ENCODE measurements around the gene PDZK1IP1.
A peak's percentile ranks its signal among the peaks of the same experiment; 100 is the strongest.

Gene PDZK1IP1

DNA sequence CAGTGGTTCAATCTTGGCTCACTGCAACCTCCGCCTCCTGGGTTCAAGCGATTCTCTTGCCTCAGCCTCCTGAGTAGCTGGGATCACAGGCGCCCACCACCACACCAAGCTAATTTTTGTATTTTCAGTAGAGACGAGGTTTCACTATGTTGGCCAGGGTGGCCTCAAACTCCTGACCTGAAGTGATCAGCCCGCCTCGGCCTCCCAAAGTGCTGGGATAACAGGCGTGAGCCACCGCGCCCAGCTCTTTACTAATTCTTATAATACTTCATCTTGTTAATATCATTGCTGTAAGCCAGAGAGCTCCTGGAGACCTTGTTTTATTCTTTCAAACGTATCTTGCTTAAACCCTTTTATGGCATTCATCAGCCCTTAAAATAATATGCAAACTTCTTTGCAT lies 3.7 kb upstream of the PDZK1IP1 start:
- DNase-seq = peak; percentile 42

DNA sequence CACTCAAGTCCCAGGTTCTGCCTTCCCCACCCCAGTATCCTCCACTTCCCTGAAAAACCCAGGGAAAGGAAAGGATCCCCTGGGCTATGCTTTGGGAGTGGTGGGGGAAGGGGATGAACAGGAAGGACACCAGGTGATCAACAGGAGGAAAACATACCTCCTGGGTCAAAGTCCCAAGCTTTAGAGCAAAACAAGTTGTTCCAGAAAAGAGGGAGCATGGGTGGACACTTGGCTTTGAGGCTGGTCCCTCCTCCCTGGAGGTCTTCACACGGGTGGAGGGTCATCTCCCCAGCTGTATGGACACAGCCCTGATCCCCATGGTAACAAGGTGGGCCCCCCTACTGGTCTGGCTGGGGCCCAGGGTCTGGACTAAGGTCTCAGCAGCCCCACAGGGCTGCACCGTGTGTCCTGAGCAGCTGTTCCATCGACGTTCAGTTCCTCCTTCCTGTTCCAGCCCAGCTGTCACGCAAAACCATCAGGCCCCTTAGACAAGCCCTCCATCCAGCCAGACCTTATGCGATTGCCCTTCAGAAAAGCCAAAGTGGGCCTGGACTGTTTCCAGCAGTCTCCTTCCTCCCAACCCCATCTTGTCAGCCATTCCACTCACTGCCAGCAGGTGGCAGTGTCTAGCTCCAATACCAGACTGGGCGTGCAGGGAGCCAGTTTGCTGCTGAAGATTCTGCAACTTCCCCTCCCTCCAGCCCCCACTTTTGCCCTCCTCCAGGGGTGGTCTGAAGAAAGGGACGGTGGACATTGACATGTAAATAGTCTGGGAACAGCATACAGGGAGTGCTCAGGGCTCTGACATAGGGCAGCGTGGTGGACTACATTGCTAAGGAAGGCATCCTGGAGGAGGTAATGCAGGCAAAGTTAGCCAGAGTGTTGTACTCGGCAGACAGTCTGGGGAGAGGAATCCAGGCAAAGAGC lies 2.9 kb upstream of the PDZK1IP1 start:
- peak; percentile 86 for DNase-seq

DNA sequence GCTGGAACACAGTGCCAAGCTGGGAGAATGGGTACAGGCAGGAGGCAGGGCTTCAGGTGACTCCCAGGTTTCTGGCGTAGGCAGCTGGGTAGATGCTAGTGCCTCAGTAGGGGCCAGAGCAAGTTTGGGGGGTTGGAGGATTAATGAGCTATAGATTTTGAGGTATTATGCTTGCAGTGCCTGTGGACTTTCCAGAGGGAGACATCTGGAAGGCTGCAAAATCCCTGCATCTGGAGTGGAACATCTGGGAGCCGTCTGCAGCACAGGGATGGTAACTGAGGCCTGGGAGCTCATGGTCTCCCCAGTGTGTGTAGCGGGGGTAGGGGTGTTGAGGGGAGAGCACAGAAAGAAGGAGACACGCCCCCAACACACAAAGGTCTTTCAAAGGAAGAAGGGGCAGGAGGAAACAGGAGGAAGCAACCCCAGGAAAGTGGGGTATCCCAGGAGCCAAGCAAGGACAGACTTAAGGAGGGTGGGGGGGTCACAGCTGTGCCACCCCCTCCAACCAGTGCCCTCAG lies 2.2 kb upstream of the PDZK1IP1 start:
- peak; percentile 35 for DNase-seq

DNA sequence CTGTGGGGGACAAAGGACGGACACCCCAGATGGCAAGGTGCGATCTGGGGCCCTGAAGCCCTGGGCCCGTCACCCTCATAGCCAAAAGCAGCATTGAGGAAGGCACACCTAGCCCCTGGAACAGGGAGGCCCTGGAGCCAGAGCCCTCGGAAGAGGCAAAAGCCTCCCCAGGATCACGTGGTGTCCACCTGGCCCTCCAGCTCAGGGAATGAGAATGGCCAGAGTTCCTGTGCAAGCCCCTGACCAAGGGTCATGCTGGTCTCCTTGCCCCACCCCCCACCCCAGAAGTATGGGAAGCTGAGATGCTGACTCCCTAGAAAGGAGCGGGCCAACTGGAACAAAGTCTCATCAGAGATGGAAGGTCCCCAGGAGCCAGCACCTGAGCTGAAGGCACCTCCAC lies 1.0 kb upstream of the PDZK1IP1 start:
- no peak for DNase-seq

DNA sequence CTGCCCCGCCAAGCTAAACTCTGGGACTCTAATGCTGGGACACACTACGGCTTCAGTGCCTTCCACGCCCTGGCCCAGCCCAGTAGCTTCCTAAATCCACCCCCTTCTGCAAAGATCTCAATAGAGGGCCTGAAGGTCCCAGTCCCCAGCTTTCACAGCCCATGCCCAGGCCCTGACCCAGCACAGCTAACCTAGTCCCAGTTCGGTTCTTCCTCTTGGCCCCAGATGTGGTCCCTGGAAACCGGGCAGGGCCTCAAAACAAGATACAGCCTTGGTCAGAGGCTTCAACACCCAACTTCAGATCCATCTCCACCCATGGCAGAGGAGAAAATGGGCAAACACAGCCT lies 646 bp upstream of the PDZK1IP1 start:
- DNase-seq = peak; percentile 43

DNA sequence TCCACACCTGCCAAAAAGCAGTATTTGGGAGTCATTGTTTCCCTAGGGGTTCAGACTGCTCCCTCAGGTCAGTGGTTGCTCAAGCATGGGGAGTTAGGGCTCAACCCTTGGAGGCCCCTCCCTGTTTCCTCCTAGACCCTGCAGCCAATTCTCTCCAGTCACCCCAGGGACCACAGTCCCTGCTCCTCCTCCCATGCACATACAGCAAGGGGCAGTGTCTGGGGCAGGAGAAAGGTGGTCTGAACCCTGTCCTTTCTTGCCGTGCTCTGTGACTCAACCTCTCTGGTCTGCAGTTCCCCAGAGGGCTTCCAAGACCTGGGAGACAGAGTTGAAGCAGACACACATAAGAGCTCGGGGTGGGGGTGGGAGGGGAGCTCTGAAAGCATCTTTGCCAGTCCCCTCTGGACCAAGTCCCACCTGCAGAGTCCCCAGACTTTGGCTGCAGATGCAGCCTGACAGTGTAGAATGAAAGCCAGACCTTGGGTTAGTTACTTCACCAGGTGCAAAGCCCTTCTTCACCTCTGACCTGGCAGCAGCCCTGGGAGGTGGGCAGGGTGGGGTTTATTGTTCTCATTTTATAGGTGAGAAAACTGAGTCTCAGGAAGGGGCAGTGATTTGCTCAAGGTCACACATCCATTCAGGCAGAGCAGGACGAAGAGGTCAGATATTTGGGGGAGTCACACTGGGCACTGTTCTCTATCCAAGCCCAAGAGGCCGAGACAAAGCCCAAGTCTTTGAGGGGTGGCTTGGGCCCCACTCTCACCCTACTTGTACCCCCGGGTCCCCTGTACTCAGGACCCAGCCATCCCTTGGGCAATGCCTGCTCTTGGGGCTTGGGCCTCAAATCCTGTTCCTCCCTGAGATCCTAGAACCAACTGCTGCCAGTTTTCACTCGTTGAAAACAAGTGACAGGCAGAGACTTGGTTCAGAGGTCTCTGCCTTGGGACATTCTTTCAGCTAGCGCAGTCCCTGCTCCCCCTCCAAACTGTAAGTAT lies 748 bp downstream of the PDZK1IP1 start:
- peak; percentile 43 for DNase-seq

DNA sequence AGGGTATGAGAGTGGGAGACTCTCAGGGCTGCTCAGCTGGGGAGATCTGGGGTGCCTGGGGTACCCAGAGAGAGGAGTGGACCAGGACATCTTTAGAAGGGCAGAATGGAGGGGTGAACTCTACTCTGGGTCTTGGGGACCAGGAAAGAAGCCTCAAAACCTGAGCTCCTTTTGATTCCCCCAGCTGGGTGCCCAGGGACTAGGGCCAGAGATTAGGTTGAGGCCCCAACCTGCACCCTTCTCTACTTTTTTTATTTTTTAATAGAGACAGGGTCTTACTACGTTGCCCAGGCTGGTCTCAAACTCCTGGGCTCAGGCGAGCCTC lies 1.9 kb downstream of the PDZK1IP1 start:
- DNase-seq = no peak

DNA sequence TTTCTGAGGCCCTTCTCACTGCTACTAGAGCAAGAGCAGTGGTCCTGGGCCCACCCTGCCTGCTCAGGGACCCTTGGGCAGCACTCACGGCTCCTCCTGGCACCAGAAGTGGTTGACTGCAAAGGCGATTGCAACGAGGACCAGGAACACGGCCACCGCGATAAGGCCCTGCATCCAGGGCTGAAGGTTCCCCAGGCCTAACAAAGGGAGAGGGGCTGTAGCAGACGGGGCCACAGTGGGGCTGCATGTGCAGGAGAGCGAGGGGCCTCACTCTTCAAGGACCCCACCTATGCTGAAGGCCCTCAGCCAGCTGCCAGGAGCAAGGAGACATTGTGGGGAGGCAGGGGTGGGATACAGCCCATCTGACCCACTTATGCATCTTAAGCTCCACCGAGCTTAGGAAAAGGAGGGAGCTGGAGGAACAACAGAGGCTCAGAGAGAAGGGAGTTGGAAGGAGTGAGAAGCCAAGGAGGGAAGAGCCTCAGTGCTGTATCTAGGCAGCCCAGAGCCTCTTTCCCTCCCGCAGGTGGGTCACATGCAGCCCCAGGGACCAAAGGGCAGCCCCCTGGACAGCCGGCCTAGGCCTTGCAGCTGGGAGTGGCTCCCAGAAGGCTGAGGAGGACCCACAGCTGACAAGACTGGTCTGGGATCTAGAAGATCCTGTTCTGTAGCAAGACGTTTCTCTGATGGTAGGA lies 2.5 kb downstream of the PDZK1IP1 start:
- peak; percentile 45 for DNase-seq

DNA sequence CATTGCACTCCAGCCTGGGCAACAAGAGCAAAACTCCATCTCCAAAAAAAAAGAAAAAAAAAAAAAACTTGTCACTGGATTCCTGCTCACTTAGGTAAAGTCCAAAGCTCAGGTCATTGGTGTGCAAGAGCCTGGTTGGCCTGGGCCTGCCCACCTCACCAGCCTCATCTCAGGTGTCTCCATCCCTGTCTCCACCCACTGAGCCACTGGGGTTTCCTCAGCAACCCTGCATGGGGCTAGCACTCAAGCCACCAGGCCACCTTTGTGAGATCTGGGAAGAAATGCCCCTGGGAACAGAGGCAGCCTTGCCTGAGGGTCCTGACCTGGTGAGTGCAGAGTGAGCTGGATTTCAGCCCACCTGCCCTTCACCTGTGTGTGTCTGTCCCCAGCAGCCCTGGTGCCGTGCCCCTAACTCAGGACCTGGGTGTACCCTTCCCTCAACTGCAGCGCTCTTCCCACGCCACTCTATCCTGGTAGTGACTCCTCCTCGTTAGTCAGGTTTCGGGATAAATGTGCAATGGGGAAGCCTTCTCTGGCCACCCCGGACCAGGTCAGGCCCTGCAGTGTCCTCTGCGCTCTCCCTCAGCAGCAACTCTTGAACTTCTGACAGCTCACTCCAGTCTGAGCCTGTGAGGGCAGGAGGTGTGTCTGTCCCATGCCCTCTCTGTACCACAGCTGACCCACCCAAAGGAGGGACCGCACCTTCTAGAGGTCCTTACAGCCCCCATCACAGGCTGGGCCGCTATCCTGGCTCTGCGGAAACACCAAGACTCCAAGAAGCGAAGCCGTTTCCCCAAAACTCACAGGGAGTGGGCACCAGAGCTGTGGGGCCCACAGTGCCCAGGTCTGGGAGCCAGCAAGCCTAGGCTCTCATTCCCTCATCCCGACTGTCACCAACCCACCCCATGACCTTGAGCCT lies 3.3 kb downstream of the PDZK1IP1 start:
- DNase-seq = peak; percentile 42

DNA sequence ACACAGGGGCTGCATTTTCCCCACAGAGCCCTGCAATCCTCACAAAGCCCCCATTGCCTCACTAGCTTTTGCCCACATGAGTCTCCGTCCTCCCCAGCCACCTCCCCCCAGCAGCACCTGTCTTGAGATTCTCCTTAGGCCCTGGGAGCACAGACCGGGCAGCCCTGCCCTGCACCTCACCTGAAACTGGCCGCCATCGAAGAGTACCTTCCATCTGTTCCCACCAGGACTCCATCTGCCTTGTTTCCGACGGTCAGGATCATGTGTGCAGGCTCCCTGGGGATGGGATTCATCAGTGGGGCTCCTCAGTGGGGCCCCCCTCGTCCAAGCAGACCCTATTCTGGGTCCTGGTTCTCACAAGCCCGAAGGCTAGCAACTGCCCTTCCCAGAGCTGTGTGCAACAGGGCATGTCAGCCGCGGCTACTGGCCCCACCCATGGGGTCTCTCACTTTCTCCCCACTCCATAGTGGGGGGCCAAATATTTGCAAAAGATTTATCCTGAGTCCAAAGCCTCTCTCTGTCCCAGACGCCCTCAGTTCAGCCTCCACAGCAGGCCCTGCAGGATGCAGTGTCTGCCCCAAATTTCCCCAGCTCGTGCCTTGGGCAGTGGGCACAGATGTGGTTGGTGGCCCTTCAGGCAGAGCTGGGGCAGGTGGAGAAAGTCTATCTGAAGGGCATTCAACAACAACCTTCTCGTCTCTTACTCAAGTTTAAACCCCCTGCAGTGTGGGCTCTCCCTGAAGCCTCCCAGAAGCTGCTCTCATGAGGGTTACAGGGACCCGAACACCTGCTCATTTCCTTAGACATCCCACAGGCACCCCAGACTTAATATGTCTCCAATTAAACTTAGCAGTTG lies 4.8 kb downstream of the PDZK1IP1 start:
- DNase-seq = no peak

DNA sequence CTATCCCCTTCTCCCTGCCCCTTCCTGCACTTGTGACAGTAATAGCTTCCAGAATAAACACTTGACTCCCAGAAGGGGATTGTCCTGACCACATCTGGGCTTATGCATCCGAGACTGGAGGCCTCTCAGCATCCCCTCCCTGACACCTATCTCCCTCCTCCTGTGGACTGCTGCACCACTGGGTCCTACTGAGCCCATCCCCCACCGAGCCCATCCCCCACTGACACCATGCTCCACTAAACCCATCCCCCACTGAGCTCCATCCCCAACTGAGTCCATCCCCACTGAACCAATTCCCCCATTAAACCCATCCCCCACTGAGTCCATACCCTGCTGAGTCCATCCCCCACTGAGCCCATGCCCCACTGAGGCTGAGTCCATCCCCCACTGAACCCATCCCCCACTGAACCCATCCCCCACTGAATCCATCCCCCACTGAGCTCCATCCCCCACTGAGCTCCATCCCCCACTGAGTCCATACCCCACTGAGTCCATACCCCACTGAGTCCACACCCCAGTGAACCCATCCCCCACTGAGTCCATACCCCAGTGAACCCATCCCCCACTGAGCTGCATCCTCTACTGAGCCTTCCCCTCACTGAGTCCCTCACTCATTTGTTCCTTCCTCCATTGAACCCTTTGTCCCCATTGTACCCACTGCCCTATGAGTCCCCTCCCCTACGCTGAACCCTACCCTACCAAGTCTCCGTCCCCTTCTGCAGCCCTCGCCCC lies 5.6 kb downstream of the PDZK1IP1 start:
- DNase-seq = peak; percentile 48

DNA sequence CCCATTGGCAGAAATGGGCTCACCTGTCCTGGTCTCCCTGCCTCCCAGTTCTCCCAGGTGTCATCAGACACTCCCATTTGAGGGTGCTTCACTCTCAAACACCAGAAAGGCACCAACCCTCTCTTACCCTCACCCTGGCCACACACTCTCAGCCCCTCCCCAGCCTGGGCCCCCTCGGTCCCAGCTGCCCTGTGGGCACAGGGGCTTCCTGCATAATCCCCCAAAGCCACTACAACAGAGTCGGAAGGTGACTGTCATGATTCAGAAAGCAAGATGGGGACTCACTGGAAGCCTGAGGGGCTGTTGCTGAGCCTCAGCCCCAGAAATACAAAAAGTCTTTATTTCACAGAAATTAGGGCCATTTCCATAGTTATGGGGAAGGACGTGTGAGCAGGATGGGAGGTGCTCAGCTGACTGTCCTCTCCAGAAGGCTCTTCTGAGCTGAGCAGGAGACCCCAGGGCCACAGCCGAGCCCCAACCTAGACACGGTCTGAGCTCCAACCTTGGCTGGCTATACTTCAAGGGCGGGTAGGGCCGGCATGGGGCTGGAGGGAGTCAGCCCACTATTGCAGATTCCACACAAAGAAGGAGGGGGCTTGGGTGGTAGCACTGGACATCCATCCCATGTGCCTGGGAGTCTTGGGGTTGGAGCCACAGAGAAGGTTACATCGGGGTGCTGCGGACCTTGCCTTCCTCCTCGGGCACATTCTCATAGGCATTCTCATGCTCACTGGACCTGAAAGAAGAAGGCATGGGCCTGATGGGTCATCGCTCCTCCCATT lies 6.3 kb downstream of the PDZK1IP1 start:
- DNase-seq = peak; percentile 47

DNA sequence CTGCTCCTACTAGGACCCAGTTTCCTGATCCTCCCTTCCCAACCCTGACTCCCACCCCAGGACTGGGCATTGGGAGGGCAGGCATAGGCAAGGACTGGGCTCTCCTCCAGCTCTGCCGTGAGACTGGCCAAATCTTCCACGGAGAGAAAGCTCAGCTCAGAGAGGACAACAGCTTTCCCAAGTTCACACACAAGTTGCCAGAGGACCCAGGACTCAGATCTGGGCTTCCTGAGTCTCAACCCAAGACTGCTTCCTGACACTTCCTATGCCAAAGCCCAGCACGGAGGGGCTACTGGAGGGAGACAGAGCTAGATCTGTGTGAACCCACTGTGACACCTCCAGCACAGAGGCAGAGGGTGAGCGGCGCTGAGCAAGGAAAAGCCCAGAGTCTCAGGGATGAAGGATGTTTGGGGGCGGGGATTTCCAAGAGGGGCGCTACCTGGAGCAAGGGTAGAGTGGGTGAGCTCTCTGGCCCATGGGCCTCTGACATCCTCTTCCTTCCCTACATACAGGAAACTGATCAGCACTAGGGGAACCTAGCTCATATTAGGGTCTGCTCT lies 7.1 kb downstream of the PDZK1IP1 start:
- DNase-seq = peak; percentile 44

DNA sequence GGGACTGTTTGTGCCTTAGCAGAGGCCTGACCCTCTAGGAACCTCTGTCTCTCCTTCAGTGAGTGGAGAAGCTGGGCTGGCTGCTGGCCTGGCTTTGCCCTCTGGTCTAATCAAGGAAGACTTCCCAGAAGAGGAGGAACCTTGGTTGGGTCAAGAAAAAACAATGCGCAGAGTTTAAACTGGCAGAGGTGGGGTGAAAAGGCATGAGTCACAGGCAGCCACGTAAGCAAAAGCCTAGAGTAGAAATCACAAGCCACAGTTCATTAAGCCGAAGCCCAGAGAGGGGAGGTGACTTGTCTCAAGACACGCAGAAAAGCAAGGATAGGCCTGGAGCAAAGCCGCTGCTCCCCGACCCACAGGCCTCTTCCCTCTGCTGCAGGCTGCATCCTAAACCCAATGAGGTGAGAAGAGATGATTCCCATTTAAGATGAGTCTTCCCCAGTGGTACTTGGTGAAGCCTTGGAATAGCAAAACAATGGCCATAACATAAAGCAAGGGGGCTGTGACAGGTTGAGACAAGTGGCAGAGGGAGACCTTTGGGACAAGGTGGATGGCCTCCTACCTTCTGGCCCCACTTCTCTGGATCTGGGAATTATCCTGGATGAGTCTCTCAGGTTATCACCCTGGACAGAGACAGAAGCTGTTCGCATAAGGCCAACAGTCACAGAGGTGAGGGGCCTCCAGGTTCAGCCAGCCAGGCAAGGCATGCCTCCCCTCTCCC lies 7.7 kb downstream of the PDZK1IP1 start:
- DNase-seq = no peak

DNA sequence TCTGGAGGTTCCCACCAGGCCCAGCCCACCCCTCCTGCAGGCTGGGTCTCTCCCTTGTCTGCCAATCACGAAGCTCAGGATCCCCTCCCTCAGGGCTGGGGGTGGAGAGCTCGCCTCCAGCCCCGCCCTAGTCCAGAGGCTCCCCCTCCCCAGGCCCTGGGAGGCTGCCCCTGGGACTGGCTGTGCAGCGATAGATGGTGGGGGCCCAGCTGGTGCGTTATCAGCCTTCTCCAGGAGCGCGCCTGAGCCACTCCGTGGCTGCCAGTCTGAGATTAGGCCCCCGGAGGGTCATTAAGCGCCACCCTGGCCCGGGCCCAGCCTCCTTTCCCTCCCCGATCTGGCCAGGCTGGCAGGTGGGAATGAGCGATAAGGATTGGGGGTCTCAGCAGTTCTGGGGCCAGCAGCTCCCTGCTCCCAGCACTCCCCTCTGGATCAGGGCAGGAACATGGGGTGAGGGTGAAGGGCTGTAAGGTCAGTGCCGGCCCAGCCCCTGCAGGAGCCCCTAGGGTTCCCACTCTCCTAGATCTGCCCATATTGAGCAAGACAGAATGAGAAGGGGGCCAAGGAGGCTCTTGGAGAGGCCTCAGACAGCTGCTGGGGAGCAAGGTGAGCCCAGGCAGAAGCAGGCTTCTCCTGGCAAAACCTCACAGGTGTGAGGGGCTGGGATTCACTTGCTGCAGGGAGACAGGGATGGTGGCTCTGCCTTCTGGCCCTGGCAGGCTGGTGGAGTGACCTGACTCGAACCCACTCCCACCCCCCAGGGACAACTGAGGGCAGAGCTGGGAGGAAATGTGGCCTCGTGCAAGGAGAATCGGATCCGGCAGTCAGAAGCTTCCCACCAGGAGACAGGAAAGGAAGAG lies 8.5 kb downstream of the PDZK1IP1 start:
- DNase-seq = peak; percentile 35

DNA sequence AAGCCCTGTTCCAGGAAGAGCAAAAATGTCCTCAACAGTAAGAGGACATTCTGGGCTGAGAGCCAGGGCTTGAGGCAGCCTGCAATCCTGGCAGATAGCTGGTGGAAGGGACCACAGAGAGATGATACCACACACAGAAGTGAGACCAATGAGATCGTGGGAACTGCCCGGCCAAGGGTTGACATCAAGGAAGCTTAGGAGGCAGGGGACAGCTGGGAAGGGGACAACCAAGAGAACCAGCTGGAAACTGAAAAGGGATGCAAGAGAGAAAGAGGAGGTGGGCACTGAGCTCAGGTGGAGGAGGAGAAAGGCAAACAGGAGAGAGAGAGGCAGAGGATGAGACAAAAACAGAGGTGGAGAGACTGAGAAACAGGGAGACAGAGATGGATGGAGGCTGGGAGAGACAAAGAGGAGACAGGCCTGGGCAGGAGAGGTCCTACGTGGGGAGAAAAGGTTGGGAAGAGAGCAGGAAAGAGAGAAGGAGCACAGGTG lies 9.2 kb downstream of the PDZK1IP1 start:
- no peak for DNase-seq

DNA sequence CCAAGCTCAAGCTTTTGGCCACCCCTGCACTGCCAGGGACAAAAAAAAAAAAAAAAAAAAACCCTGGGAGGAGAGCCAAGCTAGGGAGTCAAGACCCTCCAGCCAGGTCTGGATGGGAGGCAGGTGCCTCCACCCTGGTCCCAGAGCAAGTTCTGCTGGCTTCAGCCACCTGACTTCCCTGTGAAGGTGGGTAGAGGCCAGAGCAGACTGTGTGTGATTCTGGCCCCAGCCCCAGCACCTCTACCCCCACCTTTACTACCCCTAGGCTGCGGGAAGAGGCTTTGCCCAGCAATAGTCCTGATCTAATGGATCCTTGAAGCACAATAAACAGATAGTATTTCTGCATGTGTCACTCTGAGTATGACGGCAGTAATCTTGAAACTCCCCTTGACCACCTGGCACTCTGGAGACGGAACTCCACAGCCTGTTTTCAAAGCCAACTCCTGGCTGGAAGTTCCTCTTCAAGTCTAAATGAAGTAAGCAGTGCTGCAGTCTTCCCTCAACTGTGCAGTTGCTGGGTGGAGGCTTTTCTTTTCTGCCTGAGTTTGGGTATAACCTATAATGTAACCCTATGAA lies 9.8 kb downstream of the PDZK1IP1 start:
- DNase-seq = no peak

Data from activated CD8-positive, alpha-beta memory T cell treated with anti-CD3 and anti-CD28 coated beads for 24 hours (primary cell).